ENCODE measurements around the gene TIE1. TPM values are rescaled to one million over a fixed set of nuclear protein-coding genes. Genes with fewer than 3 reads are reported as not detected.

The TIE1 gene
- total RNA-seq, 1 donor from 2014 or later = 0.21 TPM

DNA sequence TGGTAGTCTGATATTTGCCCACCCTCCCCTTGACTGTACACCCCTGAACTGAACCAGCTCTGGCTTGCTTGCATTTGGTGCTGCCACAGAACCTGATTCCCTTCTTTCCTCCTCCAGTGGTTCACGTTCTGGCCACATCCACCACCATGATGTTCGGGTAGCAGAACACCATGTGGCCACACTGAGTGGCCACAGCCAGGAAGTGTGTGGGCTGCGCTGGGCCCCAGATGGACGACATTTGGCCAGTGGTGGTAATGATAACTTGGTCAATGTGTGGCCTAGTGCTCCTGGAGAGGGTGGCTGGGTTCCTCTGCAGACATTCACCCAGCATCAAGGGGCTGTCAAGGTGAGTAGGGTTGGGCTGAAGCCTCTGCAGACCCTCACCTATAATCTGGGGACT lies 59.8 kb downstream of the TIE1 start:
- peaks cover 14% of the 10 kb centered on the region for H3K36me3 ChIP-seq
- H3K27me3 ChIP-seq = no peaks in the 10 kb centered on the region
- TF ChIP-seq EZH2 (IDR thresholded peaks at IDR 0.05) = no peak
- Mint-ChIP-seq H3K4me3 (peak overlapping the region; percentile 98), H3K36me3 (peaks cover 38% of the 10 kb centered on the region), H3K4me1 (peaks cover 46% of the 10 kb centered on the region), H3K27ac (peak overlapping the region; percentile 21), H3K27me3 (ENCODE audit: insufficient read depth, low read depth) (peaks cover 7% of the 10 kb centered on the region), H3K9me3 (no peaks in the 10 kb centered on the region)
- no peak overlapping the region for H3K27ac ChIP-seq
- DNase-seq (ENCODE audit: low spot score) = no peak
- peaks cover 37% of the 10 kb centered on the region for H4K20me1 ChIP-seq (ENCODE audit: low read depth)
- peak overlapping the region; percentile 96 for H3K4me2 ChIP-seq
- peaks cover 38% of the 10 kb centered on the region for H3F3A ChIP-seq (ENCODE audit: low read depth)
- H3K9ac ChIP-seq = peak overlapping the region; percentile 95
- H3K4me1 ChIP-seq = peaks cover 18% of the 10 kb centered on the region
- H3K4me3 ChIP-seq = peak overlapping the region; percentile 70
- peaks cover 34% of the 10 kb centered on the region for H3K79me2 ChIP-seq (ENCODE audit: low read depth)
- H2AFZ ChIP-seq (replicated peaks) = no peak overlapping the region
- H3K9me3 ChIP-seq (ENCODE audit: low read depth) = no peaks in the 10 kb centered on the region

DNA sequence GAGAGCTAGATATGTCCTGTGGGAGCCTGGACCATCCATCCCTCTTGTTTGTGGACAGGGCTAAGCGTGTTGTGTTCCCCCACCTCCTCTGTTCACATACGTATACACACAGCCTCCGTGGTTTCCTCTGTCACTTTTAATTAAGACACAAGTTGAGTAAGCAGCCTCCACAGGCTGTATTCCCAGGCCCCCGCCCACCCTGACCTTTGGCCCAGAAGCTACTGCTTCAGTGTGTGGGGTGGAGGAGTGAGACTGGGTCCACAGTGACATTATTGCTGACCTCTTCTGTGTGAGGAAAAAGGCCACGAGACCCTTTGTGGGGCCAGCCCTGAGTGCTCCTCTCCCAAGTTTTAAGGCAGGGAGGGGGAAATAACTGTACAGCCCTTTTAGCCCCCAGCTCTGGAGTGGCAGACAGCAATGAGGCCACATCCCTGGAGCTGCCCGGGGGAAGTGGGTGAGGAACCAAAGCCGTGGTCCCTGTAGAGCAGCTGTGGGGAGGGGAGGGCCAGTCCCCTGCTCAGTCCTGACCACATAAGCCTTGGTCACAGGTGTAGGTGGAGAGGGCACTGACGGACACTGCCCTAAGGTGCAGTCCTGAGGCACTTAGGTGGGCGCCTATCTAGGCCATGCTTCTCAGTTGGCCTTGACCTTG lies 62.6 kb downstream of the TIE1 start:
- no peaks in the 10 kb centered on the region for H3K9me3 ChIP-seq (ENCODE audit: low read depth)
- H3K36me3 ChIP-seq = peaks cover 14% of the 10 kb centered on the region
- peaks cover 43% of the 10 kb centered on the region for H4K20me1 ChIP-seq (ENCODE audit: low read depth)
- no peak overlapping the region for H3K9ac ChIP-seq
- H3K4me2 ChIP-seq = no peak overlapping the region
- no peak overlapping the region for H2AFZ ChIP-seq (replicated peaks)
- no peak for DNase-seq (ENCODE audit: low spot score)
- H3F3A ChIP-seq (ENCODE audit: low read depth) = peaks cover 34% of the 10 kb centered on the region
- Mint-ChIP-seq H3K36me3 (peaks cover 43% of the 10 kb centered on the region), H3K27ac (no peak overlapping the region), H3K27me3 (ENCODE audit: insufficient read depth, low read depth) (peaks cover 7% of the 10 kb centered on the region), H3K9me3 (no peaks in the 10 kb centered on the region), H3K4me1 (peaks cover 43% of the 10 kb centered on the region), H3K4me3 (no peak overlapping the region)
- H3K4me1 ChIP-seq = peaks cover 34% of the 10 kb centered on the region
- no peaks in the 10 kb centered on the region for H3K27me3 ChIP-seq
- no peak for TF ChIP-seq EZH2phosphoT487 (IDR thresholded peaks at IDR 0.05)
- TF ChIP-seq, protein P1, sequence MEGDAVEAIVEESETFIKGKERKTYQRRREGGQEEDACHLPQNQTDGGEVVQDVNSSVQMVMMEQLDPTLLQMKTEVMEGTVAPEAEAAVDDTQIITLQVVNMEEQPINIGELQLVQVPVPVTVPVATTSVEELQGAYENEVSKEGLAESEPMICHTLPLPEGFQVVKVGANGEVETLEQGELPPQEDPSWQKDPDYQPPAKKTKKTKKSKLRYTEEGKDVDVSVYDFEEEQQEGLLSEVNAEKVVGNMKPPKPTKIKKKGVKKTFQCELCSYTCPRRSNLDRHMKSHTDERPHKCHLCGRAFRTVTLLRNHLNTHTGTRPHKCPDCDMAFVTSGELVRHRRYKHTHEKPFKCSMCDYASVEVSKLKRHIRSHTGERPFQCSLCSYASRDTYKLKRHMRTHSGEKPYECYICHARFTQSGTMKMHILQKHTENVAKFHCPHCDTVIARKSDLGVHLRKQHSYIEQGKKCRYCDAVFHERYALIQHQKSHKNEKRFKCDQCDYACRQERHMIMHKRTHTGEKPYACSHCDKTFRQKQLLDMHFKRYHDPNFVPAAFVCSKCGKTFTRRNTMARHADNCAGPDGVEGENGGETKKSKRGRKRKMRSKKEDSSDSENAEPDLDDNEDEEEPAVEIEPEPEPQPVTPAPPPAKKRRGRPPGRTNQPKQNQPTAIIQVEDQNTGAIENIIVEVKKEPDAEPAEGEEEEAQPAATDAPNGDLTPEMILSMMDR (IDR thresholded peaks at IDR 0.05) = no peak
- no peak for TF ChIP-seq EZH2 (IDR thresholded peaks at IDR 0.05)
- no peak overlapping the region for H3K4me3 ChIP-seq
- H3K27ac ChIP-seq = no peak overlapping the region
- H3K79me2 ChIP-seq (ENCODE audit: low read depth) = peaks cover 39% of the 10 kb centered on the region

DNA sequence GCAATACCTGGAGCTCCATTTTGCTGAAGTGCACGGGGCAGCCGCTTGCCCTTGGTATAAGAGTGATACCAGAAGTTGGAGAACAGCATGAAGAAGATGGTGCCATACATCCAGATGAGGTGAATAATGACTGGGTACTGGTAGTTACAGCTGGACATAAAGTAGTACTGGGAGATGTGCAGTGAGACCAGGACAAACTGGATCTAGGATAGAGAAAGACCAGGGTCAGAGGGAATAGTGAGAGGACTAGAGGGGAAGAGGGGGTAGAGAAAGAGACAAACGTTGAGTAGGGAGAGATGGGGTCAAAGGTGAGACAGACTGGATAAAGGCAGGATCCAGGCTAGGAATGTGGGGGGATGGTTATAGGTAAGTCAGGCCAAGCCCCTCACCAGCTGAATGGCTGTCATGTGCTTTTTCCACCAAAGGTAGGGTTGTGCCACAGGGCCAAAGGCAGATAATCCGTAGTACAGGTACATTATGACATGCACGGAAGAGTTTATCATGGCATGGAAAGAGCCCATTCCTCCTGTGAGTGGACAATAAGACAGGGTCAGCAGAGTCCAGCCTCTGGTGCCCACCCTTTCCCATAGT lies 63.2 kb downstream of the TIE1 start:
- H3K36me3 Mint-ChIP-seq = peaks cover 45% of the 10 kb centered on the region
- H3K36me3 ChIP-seq = peaks cover 14% of the 10 kb centered on the region
- no peak overlapping the region for H3K4me3 Mint-ChIP-seq

More for the DNA sequence above, 63.2 kb downstream of the TIE1 start:
- H3K27ac ChIP-seq = no peak overlapping the region
- H4K20me1 ChIP-seq (ENCODE audit: low read depth) = peaks cover 43% of the 10 kb centered on the region
- H3K79me2 ChIP-seq (ENCODE audit: low read depth) = peaks cover 37% of the 10 kb centered on the region
- Mint-ChIP-seq H3K27ac (no peak overlapping the region), H3K9me3 (no peaks in the 10 kb centered on the region), H3K27me3 (ENCODE audit: insufficient read depth, low read depth) (peaks cover 6% of the 10 kb centered on the region), H3K4me1 (peaks cover 49% of the 10 kb centered on the region)
- no peak overlapping the region for H3K4me2 ChIP-seq
- H2AFZ ChIP-seq (replicated peaks) = no peak overlapping the region
- H3K9ac ChIP-seq = no peak overlapping the region
- H3K4me3 ChIP-seq = no peak overlapping the region
- H3K9me3 ChIP-seq (ENCODE audit: low read depth) = no peaks in the 10 kb centered on the region
- no peaks in the 10 kb centered on the region for H3K27me3 ChIP-seq
- no peak for DNase-seq (ENCODE audit: low spot score)
- peaks cover 40% of the 10 kb centered on the region for H3F3A ChIP-seq (ENCODE audit: low read depth)
- TF ChIP-seq EZH2 (IDR thresholded peaks at IDR 0.05) (no peak), EZH2phosphoT487 (IDR thresholded peaks at IDR 0.05) (no peak)
- TF ChIP-seq, protein P1 (IDR thresholded peaks at IDR 0.05) = no peak
- H3K4me1 ChIP-seq = peaks cover 40% of the 10 kb centered on the region

Measured in neural progenitor cell (in vitro differentiated cells).